GM12892 (cell line): ENCODE results near the gene APOLD1.

Experiments
- POLR2A ChIP-seq: IDR thresholded peaks from 2 replicates; pipeline ENCODE4 v1.6.1; 2011; ENCODE audit warnings: low read depth, low read length, control low read depth
- POLR2AphosphoS5 ChIP-seq: IDR thresholded peaks from 2 replicates; pipeline ENCODE4 v1.6.1; 2011; ENCODE audit warnings: low read depth, low read length, control low read depth
- TAF1 ChIP-seq: IDR thresholded peaks from 2 replicates; pipeline ENCODE4 v1.6.1; 2011; ENCODE audit warnings: low read depth, mild to moderate bottlenecking, control low read depth, low read length, borderline replicate concordance

- TF ChIP-seq POLR2A: no peak
- no peak for TF ChIP-seq TAF1
- no peak for TF ChIP-seq POLR2AphosphoS5
Measured at GRCh38 chr12:12819752-12820311, 34.4 kb downstream of the APOLD1 start.
